Stimulated activated CD4-positive, alpha-beta T cell treated with anti-CD3 and anti-CD28 coated beads, TNF-alpha, amount 100 ng/mL, for 4 hours (primary cell): ENCODE results near the gene SEC14L5.
"Not testable (repeated sequence)": the region's sequence is repeated elsewhere in the genome, so short reads cannot be mapped to it uniquely, and the experiment has no call there.

Experiments used
- DNase-seq, 3 experiments: peaks; one replicate each; pipeline ENCODE4 v3.0.0-alpha.2; 2020; ENCODE audit warnings: low read depth in 3 of 3

Gene SEC14L5

DNA sequence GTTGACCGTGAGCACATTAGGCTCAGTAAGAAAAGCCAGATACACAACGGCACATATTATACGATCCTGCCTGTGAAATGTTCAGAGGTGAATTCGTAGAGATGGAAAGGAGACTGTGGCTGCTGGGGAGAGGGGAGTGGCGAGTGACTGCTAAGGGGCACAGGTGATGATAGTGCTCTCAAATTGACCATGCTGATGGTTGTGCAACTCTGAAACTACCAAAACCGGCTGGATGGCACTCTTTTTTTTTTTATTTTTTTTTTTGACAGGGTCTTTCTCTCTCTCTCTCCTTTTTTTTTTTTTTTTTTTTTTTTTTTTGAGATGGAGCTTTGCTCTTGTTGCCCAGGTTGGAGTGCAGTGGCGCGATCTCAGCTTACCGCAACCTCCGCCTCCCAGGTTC, 8.1 kb upstream of the SEC14L5 start:
- no peak for DNase-seq

DNA sequence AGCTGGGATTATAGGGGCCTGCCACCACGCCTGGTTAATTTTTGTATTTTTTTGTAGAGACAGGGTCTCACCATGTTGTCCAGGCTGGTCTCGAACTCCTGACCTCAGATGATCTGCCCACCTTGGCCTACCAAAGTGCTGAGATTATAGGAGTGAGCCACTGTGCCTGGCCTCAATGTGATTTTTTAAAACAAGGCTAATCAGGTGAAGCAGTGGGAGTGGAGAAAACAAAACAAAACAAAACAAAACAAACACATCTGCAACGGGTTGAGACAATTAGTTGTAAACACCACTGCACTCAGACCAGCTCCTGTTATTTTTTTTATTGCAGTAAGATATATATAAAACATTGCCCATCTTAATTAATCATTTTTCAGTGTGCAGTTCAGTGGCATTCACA, 6.5 kb upstream of the SEC14L5 start:
- DNase-seq = not testable (repeated sequence)

DNA sequence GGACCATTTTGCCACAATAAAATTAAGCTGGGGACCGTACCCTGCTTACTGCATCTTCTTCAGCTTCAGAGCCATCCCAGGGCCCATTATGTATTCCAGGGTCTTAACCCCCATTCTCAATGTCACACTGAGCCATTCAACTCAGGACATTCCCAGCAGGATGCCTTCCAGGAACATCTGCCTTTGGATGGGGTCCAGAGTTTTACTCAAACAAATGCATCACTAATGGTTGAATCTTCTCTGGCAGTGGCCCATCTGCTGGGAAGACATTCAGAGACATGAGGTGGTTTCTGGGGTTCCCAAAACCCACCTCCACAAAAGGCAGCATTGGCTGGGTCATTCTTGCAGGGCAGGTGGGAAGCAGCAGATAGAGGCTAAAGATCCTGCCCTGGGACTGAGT, 3.4 kb upstream of the SEC14L5 start:
- no peak for DNase-seq

DNA sequence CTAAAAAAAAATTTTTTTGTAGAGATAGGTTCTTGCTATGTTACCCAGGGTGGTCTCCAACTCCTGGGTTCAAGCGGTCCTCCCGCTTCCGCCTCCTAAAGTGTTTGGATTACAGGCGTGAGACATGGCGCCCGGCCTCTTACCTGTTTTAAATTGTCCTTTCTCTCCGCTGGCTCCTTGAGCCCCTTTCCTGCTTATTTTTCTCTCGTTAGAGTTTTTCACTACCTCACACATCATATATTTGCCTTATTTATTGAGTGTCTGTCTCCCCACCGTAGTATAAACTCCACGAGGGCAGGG, 760 bp upstream of the SEC14L5 start:
- DNase-seq = no peak

GRCh38 chr16:4958510-4959438, 644 bp downstream of the SEC14L5 start:
- no peak for DNase-seq

GRCh38 chr16:4960579-4960978, 2.4 kb downstream of the SEC14L5 start:
- DNase-seq = no peak

- no peak for DNase-seq
Observed at GRCh38 chr16:4962716-4963115, 4.6 kb downstream of the SEC14L5 start.

GRCh38 chr16:4963527-4963926, 5.4 kb downstream of the SEC14L5 start:
- not testable (repeated sequence) for DNase-seq

GRCh38 chr16:4966736-4967453, 8.8 kb downstream of the SEC14L5 start:
- no peak for DNase-seq

GRCh38 chr16:4968278-4968677, 10.1 kb downstream of the SEC14L5 start:
- DNase-seq = not testable (repeated sequence)

DNA sequence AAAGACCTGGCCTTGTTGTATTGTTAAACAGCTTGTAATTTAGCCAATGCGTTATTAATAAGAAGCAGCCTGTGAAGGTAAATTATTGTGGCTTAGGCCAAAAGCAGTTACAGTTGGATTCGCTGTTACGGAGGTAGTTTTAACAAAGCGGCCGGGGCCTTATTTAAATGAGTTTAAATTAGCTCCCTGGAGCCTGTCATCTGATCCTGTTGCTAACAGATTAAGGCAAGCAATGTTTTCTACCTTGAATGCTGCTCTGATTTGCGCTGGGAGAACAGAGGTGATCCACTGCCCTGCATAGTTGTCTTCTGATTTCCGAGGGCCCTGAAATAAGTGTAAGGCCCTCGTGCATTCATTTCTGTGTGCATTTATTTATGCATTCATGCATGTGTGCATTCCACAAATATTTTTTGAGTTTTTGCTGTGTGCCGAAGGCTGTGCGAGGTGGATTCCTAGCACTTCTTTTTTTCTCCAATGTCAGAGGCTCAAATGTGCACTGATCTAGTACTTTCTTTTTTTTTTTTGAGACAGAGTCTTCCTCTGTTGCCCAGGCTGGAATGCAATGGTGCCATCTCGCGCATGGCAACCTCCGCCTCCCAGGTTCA, 10.9 kb downstream of the SEC14L5 start:
- DNase-seq = no peak

DNA sequence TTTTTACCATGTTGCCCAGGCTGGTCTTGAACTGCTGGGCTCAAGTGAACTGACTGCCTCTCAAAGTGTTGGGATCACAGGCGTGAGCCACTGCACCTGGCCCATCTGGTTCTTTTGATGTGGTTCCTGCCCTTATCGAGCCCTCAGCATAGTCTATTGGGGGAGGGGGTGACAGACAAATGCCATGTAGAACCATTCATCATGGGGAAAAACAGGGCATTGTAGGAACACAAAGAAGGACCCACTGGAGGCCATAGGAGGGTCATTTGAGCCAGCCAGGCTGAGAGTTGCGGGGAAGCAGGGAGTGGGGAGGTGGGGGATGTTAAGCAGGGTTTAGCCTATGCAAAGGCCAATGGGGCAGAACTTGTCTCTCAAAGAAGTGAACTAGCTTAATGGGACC, 11.9 kb downstream of the SEC14L5 start:
- no peak for DNase-seq

- DNase-seq = no peak
Observed at GRCh38 chr16:4972938-4973587, 14.9 kb downstream of the SEC14L5 start.

- no peak for DNase-seq
Observed at GRCh38 chr16:4976079-4976478, 17.9 kb downstream of the SEC14L5 start.

- no peak for DNase-seq
Observed at GRCh38 chr16:4976611-4977145, 18.5 kb downstream of the SEC14L5 start.

DNA sequence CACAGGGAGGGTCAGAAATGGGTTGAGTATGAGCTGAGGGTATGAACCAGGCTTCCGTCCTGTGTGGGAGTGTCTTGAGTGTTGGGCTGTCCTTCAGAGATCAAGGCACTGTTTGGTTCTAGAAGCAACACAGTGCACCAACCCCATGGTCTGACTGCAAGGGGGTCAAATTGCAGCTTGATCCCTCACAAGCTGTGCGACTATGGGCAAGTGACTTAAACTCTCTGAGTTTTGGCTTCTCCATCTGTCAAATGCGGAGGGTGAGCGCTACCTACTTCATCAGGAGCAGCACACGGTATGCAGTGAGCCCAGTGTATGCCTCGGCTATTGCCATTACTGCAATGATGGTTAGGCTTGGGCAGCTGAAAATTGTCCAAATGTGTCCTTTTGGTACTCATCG, 21.0 kb downstream of the SEC14L5 start:
- DNase-seq = no peak

GRCh38 chr16:4979736-4980660, 21.9 kb downstream of the SEC14L5 start:
- no peak for DNase-seq

DNA sequence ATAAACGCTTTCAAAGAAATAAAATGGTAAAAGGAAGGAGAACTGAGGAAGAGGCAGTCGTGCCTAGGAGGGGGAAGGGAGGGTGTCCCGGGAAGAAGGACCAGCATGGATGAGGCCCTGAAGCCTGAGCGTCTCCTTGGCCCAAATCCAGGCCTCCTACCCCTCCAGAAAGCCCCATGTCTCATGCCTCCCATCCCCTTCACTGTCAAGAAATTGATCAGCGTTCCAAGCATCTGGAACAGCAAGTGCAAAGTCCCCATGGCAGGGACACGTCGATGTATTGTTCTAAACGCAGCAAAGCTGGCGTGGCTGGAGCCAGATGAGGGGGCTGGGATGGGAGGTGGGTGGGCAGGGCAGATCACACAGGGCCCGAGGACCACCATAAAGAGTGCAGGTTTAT, 22.6 kb downstream of the SEC14L5 start:
- no peak for DNase-seq

GRCh38 chr16:4981473-4981872, 23.3 kb downstream of the SEC14L5 start:
- no peak for DNase-seq

DNA sequence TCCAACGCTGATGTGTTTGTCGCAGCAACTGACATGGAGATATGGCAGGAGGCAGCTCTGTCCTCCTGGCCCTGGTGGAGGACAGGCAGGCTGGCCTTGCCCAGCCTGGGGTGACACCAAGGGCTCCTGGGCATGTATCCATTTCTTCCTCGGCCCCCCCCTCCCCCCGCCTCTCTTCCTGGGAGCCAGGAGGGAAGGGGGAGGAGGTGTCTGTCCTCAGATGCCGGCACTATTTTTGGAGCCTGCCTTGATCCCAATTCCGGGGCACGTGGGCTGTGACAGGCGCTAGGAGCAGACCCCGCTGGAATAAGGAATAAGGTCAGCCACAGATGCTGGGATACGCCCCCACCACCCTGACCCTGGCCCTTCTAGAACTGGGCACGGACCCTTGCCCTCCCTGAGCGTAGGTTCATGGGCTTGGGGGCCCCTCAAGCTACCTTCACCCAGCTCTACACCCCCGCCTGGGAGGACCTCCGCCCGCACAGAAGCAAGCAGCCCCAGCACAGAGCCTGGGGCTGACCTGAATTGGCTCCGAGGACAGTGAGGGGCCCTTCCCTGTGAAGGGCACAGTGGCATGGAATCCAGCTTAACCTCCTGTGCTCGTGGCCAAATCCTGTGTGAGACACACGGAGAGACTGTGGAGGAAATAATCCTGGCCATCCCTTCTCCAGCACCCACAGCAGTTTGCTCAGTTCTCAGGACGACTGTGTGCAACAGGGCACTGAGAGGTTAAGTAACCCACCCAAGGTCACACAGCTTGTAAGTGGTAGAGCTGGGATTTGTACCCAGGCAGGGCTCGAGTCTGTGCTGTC, 24.1 kb downstream of the SEC14L5 start:
- DNase-seq = no peak
